ENCODE data around the gene NKD1. TPM values are rescaled to one million over a fixed set of nuclear protein-coding genes. Genes with fewer than 3 reads are reported as not detected.

NKD1 gene
- polyA plus RNA-seq, 1 experiment: not detected

DNA sequence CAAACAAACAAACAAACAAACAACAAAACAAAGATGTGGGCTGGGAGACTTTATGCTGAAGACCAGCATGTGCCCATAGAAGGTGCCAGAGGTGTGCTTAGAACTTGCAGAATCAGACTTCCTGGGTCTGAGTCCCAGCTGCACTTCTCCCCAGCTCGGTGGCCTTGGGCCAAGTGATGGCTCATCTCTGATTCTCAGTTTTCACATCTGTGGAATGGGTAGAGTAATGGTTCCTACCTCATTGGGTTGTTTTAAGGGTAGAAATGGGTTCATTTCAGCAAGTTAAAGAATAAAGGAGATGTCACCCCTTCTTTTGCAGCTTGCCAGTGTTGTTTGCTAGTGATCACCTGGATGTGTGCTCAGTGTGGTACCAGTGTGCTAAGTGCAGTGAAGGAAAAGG, 10.7 kb downstream of the NKD1 start:
- H3K9me3 ChIP-seq (ENCODE audit: control insufficient read depth, insufficient read depth, low read length): no peaks in the 10 kb centered on the region
- CTCF ChIA-PET: no interaction called here
- peaks cover 4% of the 10 kb centered on the region for H3K27me3 ChIP-seq (ENCODE audit: control insufficient read depth, insufficient read depth, low read length)
- no peak overlapping the region for H3K27ac ChIP-seq (ENCODE audit: low read depth, low read length)
- TF ChIP-seq, protein P1, sequence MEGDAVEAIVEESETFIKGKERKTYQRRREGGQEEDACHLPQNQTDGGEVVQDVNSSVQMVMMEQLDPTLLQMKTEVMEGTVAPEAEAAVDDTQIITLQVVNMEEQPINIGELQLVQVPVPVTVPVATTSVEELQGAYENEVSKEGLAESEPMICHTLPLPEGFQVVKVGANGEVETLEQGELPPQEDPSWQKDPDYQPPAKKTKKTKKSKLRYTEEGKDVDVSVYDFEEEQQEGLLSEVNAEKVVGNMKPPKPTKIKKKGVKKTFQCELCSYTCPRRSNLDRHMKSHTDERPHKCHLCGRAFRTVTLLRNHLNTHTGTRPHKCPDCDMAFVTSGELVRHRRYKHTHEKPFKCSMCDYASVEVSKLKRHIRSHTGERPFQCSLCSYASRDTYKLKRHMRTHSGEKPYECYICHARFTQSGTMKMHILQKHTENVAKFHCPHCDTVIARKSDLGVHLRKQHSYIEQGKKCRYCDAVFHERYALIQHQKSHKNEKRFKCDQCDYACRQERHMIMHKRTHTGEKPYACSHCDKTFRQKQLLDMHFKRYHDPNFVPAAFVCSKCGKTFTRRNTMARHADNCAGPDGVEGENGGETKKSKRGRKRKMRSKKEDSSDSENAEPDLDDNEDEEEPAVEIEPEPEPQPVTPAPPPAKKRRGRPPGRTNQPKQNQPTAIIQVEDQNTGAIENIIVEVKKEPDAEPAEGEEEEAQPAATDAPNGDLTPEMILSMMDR (IDR thresholded peaks at IDR 0.05; ENCODE audit: low read depth, low read length): no peak
- POLR2A ChIA-PET: no interaction called here
- H3K4me3 ChIP-seq (ENCODE audit: low read depth, low read length): no peak overlapping the region
- no peak for DNase-seq (ENCODE audit: low read depth, low spot score)

DNA sequence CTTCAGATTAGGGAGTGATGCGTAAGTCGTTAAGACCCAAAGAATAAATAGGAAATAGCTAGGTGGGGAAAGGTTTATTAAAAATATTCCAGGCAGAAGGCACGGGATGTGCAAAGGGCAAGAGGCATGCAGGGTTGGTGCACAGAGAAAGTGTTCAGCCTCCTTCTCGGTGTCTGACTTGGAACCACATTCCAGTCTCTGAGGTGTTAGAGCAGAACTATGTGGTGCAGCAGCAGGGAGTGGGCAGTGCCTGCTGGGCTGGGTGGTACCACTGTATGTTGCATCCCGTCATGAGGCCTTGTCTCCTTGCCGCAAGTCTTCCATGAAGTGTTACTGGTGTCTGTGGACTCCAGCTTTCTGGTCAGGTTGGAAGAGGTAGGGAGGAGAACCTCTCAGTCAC, 11.1 kb downstream of the NKD1 start:
- Histone ChIP-seq H3K27me3 (ENCODE audit: control insufficient read depth, insufficient read depth, low read length) (peaks cover 4% of the 10 kb centered on the region), H3K27ac (ENCODE audit: low read depth, low read length) (no peak overlapping the region), H3K4me3 (ENCODE audit: low read depth, low read length) (no peak overlapping the region), H3K9me3 (ENCODE audit: control insufficient read depth, insufficient read depth, low read length) (no peaks in the 10 kb centered on the region)
- no peak for DNase-seq (ENCODE audit: low read depth, low spot score)
- POLR2A ChIA-PET: no interaction called here
- TF ChIP-seq, protein P1 (IDR thresholded peaks at IDR 0.05; ENCODE audit: low read depth, low read length): no peak
- CTCF ChIA-PET: no interaction called here

DNA sequence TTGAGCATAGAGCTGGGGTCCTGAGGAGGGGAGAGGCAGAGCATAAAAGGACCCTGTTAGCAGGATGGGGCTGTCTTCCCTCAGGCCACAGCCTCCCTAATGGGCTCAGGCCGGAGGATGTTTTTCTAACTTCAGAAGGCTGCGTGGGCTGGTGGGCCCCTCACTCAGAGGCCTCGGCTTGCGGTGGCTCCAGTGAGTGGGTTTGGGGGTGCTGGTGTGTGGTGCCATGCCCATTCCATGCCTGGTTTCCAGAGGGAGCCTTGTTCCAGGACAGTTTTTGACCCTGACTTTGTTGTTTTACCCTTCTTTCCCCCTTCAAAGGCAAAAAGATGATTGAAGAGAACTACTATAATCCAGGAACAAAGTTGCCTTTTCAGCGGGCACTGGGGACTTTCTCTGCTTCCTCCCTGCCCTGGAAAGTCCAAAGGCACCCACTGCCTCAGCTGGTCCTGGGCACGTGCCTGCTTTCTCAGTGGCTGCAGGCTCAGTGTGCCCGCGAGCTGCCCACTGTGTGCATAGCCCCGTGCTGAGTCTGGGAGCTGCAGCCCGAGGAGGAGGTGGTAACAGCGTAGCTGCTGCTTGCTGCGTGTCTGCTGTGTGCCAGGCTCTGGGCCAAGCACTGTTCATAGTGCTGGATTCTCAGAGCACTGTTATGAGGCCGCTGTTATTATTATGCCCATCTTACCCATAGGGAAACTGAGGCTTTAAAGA, 11.8 kb downstream of the NKD1 start:
- Histone ChIP-seq H3K27me3 (ENCODE audit: control insufficient read depth, insufficient read depth, low read length) (peaks cover 4% of the 10 kb centered on the region), H3K4me3 (ENCODE audit: low read depth, low read length) (no peak overlapping the region), H3K9me3 (ENCODE audit: control insufficient read depth, insufficient read depth, low read length) (no peaks in the 10 kb centered on the region), H3K27ac (ENCODE audit: low read depth, low read length) (no peak overlapping the region)
- no peak for DNase-seq (ENCODE audit: low read depth, low spot score)
- CTCF ChIA-PET: no interaction called here
- POLR2A ChIA-PET: no interaction called here
- TF ChIP-seq, protein P1 (IDR thresholded peaks at IDR 0.05; ENCODE audit: low read depth, low read length): no peak

DNA sequence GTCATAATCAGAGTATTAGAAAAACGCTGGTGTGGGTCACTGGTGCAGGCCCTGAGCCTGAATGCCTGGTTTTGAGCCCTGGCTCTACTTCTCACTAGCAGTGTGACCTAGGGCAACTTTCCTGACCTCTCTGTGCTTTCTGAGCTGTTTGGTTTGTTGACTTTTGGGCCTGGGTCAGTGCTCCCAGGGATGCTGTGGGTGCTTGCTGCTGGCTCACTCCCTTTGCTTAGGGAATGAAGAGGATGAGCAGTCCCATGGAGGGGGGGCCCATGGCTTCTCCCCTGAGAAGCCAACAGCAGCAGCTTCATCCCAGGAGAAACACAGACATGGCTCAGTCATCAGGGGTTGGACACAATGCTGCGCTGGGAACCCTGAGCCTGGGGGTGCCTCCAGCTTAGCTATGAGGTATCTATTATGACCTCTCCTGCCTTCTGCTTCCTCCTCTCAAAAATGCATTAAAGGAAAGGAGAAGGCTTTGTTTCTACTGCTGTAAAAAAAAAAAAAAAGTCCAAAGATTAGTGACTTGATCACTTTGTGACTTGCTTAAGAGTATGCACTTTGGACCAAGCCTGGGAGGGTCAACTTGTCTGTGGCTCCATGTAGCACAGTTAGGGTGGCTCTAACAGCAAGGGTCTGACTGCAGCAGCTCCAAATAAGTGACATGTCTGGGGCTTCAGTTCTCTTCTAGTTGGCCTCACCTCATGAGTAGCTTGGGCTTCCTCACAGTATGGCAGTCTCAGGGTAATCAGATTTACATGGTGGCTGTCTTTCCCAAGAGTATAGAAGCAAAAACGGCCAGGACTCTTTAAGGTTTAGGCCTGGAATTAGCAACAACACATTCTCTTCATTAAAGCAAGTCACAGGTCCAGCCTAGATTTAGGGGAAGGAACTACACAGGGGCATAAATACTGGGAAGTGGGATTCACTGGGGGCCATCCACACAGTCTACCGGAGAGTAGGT, 13.0 kb downstream of the NKD1 start:
- ChIA-PET CTCF (no interaction called here), POLR2A (no interaction called here)
- Histone ChIP-seq H3K4me3 (ENCODE audit: low read depth, low read length) (no peak overlapping the region), H3K9me3 (ENCODE audit: control insufficient read depth, insufficient read depth, low read length) (no peaks in the 10 kb centered on the region), H3K27ac (ENCODE audit: low read depth, low read length) (no peak overlapping the region), H3K27me3 (ENCODE audit: control insufficient read depth, insufficient read depth, low read length) (no peaks in the 10 kb centered on the region)
- TF ChIP-seq, protein P1 (IDR thresholded peaks at IDR 0.05; ENCODE audit: low read depth, low read length): no peak
- no peak for DNase-seq (ENCODE audit: low read depth, low spot score)

DNA sequence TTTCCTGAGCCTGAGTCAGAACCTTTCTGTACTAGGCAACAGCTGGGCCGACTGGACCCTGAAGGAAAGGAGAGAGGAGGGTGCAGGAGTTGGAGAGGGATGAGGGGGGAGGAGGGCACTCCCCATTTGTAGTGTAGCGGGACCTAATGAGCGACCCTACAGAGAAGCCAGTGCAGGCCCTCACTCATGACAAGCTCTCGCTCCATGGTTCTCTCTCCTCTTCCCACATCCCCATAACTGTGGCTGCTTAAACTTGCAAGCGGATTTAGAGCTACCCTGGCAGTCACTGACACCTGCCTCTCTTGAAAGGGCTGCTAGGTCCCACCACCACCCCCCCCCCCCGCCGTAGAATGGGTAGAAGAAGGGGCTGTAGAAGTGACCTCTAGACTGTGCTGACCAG, 14.5 kb downstream of the NKD1 start:
- DNase-seq (ENCODE audit: low read depth, low spot score): no peak
- ChIA-PET CTCF (no interaction called here), POLR2A (no interaction called here)
- Histone ChIP-seq H3K9me3 (ENCODE audit: control insufficient read depth, insufficient read depth, low read length) (no peaks in the 10 kb centered on the region), H3K27me3 (ENCODE audit: control insufficient read depth, insufficient read depth, low read length) (peaks cover 3% of the 10 kb centered on the region), H3K27ac (ENCODE audit: low read depth, low read length) (no peak overlapping the region), H3K4me3 (ENCODE audit: low read depth, low read length) (no peak overlapping the region)
- TF ChIP-seq, protein P1 (IDR thresholded peaks at IDR 0.05; ENCODE audit: low read depth, low read length): no peak
